ENCODE data around the gene DOC2A. TPM values are rescaled to one million over a fixed set of nuclear protein-coding genes. Genes with fewer than 3 reads are reported as not detected.

Gene DOC2A
- total and polyA plus RNA-seq, 10 donors, result 0.74 to 4.8 (median 2.5) TPM

- Histone ChIP-seq H3K4me1 (peaks cover 0 to 37% (median 23%) of the 10 kb centered on the region in 6 donors), H3K27me3 (replicated peaks in 1 of 7) (no peaks in the 10 kb centered on the region), H3K4me3 (no peak overlapping the region), H3K9me3 (no peaks in the 10 kb centered on the region), H3K36me3 (peaks cover 7 to 100% (median 100%) of the 10 kb centered on the region in 6 donors), H3K27ac (peak overlapping the region in 1 of 8 donors; percentile 17)
- intact Hi-C loops (cut with DNase I; ENCODE audit: low total_unique reads), result no loop called here
- DNase-seq, result no peak
- TF ChIP-seq POLR2A (IDR thresholded peaks at IDR 0.05) (no peak), CTCF (IDR thresholded peaks at IDR 0.05 in 8 of 11, conservative IDR thresholded peaks at IDR 0.05 in 3 of 11) (no peak), POLR2AphosphoS5 (IDR thresholded peaks at IDR 0.05) (peak in 1 of 3 donors; percentile 24)
- 91 to 93% (median 91%) methylated on average over 19 to 24 of the region's 24 CpGs for WGBS, 5 donors
Observed at GRCh38 chr16:29982560-29983419, 28.0 kb downstream of the DOC2A start.

DNA sequence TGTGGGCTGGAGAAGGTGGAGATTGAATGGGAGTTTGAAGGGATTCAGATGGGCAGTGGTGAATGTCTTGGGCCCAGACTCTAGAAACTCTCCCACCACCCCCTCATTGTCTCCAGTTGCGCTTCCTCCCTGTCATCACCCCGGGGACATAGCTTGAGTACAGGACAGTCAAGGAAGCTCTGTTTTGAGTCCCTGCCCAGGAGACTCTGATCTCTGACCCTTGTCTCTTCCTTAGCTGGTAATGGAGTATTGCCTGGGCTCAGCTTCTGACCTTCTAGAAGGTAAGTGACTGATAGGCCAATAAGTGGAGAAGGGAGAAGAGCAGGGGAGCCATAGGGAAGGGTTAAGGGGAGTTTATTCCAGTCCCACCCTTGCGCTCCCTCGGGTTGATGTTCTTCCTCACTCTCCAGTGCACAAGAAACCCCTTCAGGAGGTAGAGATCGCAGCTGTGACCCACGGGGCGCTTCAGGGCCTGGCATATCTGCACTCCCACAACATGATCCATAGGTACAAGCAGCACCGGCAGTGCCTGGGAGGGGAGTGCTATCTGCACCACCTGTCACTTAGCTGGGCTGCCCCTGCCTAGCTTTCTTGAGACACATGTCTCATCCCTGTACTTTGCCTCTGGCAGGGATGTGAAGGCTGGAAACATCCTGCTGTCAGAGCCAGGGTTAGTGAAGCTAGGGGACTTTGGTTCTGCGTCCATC is 32.1 kb downstream of the DOC2A start:
- 79 to 93% (median 89%) methylated on average over 7 to 9 of the region's 9 CpGs for WGBS, 5 donors
- Histone ChIP-seq H3K36me3 (peaks cover 6 to 65% (median 63%) of the 10 kb centered on the region in 6 donors), H3K4me1 (peaks cover 25 to 76% (median 51%) of the 10 kb centered on the region in 6 donors), H3K4me3 (no peak overlapping the region), H3K27me3 (replicated peaks in 1 of 7) (no peaks in the 10 kb centered on the region), H3K9me3 (no peaks in the 10 kb centered on the region), H3K27ac (peak overlapping the region in 5 of 8 donors; percentile 95 to 96 (median 96))
- intact Hi-C loops (cut with DNase I; ENCODE audit: low total_unique reads), result no loop called here
- no peak for DNase-seq
- TF ChIP-seq POLR2AphosphoS5 (IDR thresholded peaks at IDR 0.05) (no peak), CTCF (IDR thresholded peaks at IDR 0.05 in 8 of 11, conservative IDR thresholded peaks at IDR 0.05 in 3 of 11) (no peak), POLR2A (IDR thresholded peaks at IDR 0.05) (no peak)

- WGBS, 5 donors, result 88 to 97% (median 95%) methylated on average over 9 of the region's 9 CpGs
- no peak for DNase-seq
- peak overlapping the region in 7 of 8 donors; percentile 24 to 96 (median 95) for H3K27ac ChIP-seq
- H3K4me3 ChIP-seq, result peak overlapping the region in 1 of 8 donors; percentile 95
- no peaks in the 10 kb centered on the region for H3K27me3 ChIP-seq (replicated peaks in 1 of 7)
- peaks cover 0 to 58% (median 57%) of the 10 kb centered on the region in 6 donors for H3K36me3 ChIP-seq
- H3K9me3 ChIP-seq, result no peaks in the 10 kb centered on the region
- peaks cover 25 to 79% (median 55%) of the 10 kb centered on the region in 6 donors for H3K4me1 ChIP-seq
- TF ChIP-seq POLR2A (IDR thresholded peaks at IDR 0.05) (no peak), POLR2AphosphoS5 (IDR thresholded peaks at IDR 0.05) (no peak), CTCF (IDR thresholded peaks at IDR 0.05 in 8 of 11, conservative IDR thresholded peaks at IDR 0.05 in 3 of 11) (no peak)
- intact Hi-C loops (cut with DNase I; ENCODE audit: low total_unique reads), result no loop called here
Observed at GRCh38 chr16:29978081-29978480, 32.7 kb downstream of the DOC2A start.
